Ishikawa (cell line): ENCODE results near the gene CXCL17.
A peak's percentile ranks its signal among the peaks of the same experiment; 100 is the strongest.

Experiments used
- CEBPB ChIP-seq: IDR thresholded peaks from 2 replicates; pipeline ENCODE4 v1.6.1; 2012
- EGR1 ChIP-seq: IDR thresholded peaks from 2 replicates; pipeline ENCODE4 v1.6.1; 2012
- EP300 ChIP-seq: IDR thresholded peaks from 2 replicates; pipeline ENCODE4 v1.6.1; 2012; ENCODE audit warnings: borderline replicate concordance
- FOXM1 ChIP-seq: IDR thresholded peaks from 2 replicates; pipeline ENCODE4 v1.6.1; 2012; ENCODE audit warnings: low read depth, borderline replicate concordance
- MAX ChIP-seq: IDR thresholded peaks from 2 replicates; pipeline ENCODE4 v1.6.1; 2012
- NFIC ChIP-seq: IDR thresholded peaks from 2 replicates; pipeline ENCODE4 v1.6.1; 2012
- RAD21 ChIP-seq: IDR thresholded peaks from 2 replicates; pipeline ENCODE4 v1.6.1; 2012; ENCODE audit warnings: low read depth
- REST ChIP-seq: IDR thresholded peaks from 2 replicates; pipeline ENCODE4 v1.6.1; 2012; ENCODE audit warnings: low read depth, mild to moderate bottlenecking
- TAF1 ChIP-seq: IDR thresholded peaks from 2 replicates; pipeline ENCODE4 v1.6.1; 2012; ENCODE audit warnings: low read depth, mild to moderate bottlenecking
- USF1 ChIP-seq: IDR thresholded peaks from 2 replicates; pipeline ENCODE4 v1.6.1; 2012

DNA sequence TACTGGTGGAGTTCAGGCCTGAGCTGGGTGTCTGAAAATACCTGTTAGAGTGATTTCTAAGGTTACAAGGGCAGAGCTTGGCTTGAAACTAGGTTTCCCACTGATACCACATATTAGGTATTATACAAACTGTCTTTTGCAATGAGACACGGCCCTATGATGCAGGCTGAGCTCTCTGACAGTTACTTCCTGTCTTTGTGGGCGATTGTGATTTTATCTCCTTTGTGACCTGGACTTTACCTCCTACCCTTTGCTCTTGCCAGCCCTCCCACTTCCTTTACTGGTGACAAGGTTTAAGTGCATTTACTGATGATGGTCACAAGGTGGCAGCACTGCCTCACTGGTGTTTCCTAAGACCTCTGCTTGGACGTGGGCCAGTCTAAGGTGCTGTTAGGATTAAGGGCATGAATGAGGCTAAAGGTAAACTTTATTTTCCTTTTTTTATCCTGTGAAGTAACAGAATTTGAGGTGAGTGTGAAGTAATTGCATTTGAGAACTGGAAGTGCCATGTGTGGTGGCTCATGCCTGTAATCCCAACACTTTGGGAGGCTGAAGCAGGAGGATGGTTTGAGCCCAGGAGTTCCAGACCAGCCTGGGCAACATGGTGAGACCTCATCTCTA is 7.7 kb upstream of the CXCL17 start:
- peak; percentile 95 for TF ChIP-seq RAD21
- no peak for TF ChIP-seq FOXM1
- no peak for TF ChIP-seq CEBPB
- peak; percentile 76 for TF ChIP-seq NFIC
- TF ChIP-seq MAX: no peak
- no peak for TF ChIP-seq REST
- no peak for TF ChIP-seq EGR1
- TF ChIP-seq EP300: no peak
- no peak for TF ChIP-seq USF1
- TF ChIP-seq TAF1: no peak
